ENCODE results near the gene PTPN20. TPM values are rescaled to one million over a fixed set of nuclear protein-coding genes. Genes with fewer than 3 reads are reported as not detected.

The PTPN20 gene
- total and polyA plus RNA-seq, 3 donors from 2014 or later, result 20.9 to 39.6 (median 23.1) TPM

- 64 to 68% methylated on average over 8 to 12 of the region's 12 CpGs for WGBS, 2 donors
- no peaks in the 10 kb centered on the region for H3K36me3 ChIP-seq (ENCODE audit: low read depth, missing control alignments)
- H3K4me3 ChIP-seq, result no peak overlapping the region
- no peaks in the 10 kb centered on the region for H3K9me3 ChIP-seq
- no peaks in the 10 kb centered on the region for H3K27me3 ChIP-seq
- no peaks in the 10 kb centered on the region for H3K4me1 ChIP-seq
- intact Hi-C loops (cut with DNase I; ENCODE audit: low total_unique reads), result no loop called here
- no peak for DNase-seq
- TF ChIP-seq CTCF (IDR thresholded peaks at IDR 0.05) (no peak), POLR2A (IDR thresholded peaks at IDR 0.05) (no peak)
- no peak overlapping the region for H3K27ac ChIP-seq
These were observed 127.8 kb downstream of the PTPN20 start for GRCh38 chr10:47038881-47039561.

- Histone ChIP-seq H3K36me3 (ENCODE audit: low read depth, missing control alignments) (no peaks in the 10 kb centered on the region), H3K9me3 (no peaks in the 10 kb centered on the region), H3K4me1 (no peaks in the 10 kb centered on the region), H3K27ac (no peak overlapping the region), H3K4me3 (no peak overlapping the region), H3K27me3 (no peaks in the 10 kb centered on the region)
- intact Hi-C loops (cut with DNase I; ENCODE audit: low total_unique reads), result no loop called here
- WGBS, 2 donors, result 52 to 82% methylated on average over 2 to 4 of the region's 4 CpGs
- no peak for DNase-seq
- TF ChIP-seq POLR2A (IDR thresholded peaks at IDR 0.05) (no peak), CTCF (IDR thresholded peaks at IDR 0.05) (no peak)
These were observed 128.3 kb downstream of the PTPN20 start for GRCh38 chr10:47039562-47039913.

GRCh38 chr10:47040041-47040491 is 128.8 kb downstream of the PTPN20 start:
- WGBS, 2 donors, result 92 to 96% methylated on average over 4 to 9 of the region's 9 CpGs
- Histone ChIP-seq H3K4me1 (no peaks in the 10 kb centered on the region), H3K27me3 (no peaks in the 10 kb centered on the region), H3K9me3 (no peaks in the 10 kb centered on the region), H3K27ac (no peak overlapping the region), H3K36me3 (ENCODE audit: low read depth, missing control alignments) (no peaks in the 10 kb centered on the region), H3K4me3 (no peak overlapping the region)
- DNase-seq, result no peak
- intact Hi-C loops (cut with DNase I; ENCODE audit: low total_unique reads), result no loop called here
- TF ChIP-seq POLR2A (IDR thresholded peaks at IDR 0.05) (no peak), CTCF (IDR thresholded peaks at IDR 0.05) (no peak)

- no peak for DNase-seq
- H3K27me3 ChIP-seq, result no peaks in the 10 kb centered on the region
- TF ChIP-seq CTCF (IDR thresholded peaks at IDR 0.05) (no peak), POLR2A (IDR thresholded peaks at IDR 0.05) (no peak)
- 91 to 95% methylated on average over 4 of the region's 4 CpGs for WGBS, 2 donors
- no peak overlapping the region for H3K27ac ChIP-seq
- no peaks in the 10 kb centered on the region for H3K9me3 ChIP-seq
- H3K4me3 ChIP-seq, result no peak overlapping the region
- intact Hi-C loops (cut with DNase I; ENCODE audit: low total_unique reads), result no loop called here
- no peaks in the 10 kb centered on the region for H3K36me3 ChIP-seq (ENCODE audit: low read depth, missing control alignments)
- no peaks in the 10 kb centered on the region for H3K4me1 ChIP-seq
These were observed 129.5 kb downstream of the PTPN20 start for GRCh38 chr10:47040681-47041080.
